Rectal smooth muscle tissue (tissue), 1 donor: ENCODE results near the gene TTLL1.

ENCODE experiments used
- H3K27ac ChIP-seq: one replicate; pipeline ENCODE4 v1.7.0; 2013; ENCODE audit warnings: low read depth, low read length, inconsistent platforms
- H3K27me3 ChIP-seq: one replicate; pipeline ENCODE4 v1.7.0; 2013; ENCODE audit warnings: low read length; ENCODE audit not compliant: control insufficient read depth, insufficient read depth
- H3K36me3 ChIP-seq: one replicate; pipeline ENCODE4 v1.7.0; 2013; ENCODE audit warnings: low read length; ENCODE audit not compliant: control insufficient read depth, insufficient read depth
- H3K4me1 ChIP-seq: one replicate; pipeline ENCODE4 v1.7.0; 2013; ENCODE audit warnings: low read length; ENCODE audit not compliant: control insufficient read depth, insufficient read depth
- H3K4me3 ChIP-seq: one replicate; pipeline ENCODE4 v1.7.0; 2013; ENCODE audit warnings: low read length
- H3K9ac ChIP-seq: one replicate; pipeline ENCODE4 v1.7.0; 2013; ENCODE audit warnings: low read length

Gene TTLL1

DNA sequence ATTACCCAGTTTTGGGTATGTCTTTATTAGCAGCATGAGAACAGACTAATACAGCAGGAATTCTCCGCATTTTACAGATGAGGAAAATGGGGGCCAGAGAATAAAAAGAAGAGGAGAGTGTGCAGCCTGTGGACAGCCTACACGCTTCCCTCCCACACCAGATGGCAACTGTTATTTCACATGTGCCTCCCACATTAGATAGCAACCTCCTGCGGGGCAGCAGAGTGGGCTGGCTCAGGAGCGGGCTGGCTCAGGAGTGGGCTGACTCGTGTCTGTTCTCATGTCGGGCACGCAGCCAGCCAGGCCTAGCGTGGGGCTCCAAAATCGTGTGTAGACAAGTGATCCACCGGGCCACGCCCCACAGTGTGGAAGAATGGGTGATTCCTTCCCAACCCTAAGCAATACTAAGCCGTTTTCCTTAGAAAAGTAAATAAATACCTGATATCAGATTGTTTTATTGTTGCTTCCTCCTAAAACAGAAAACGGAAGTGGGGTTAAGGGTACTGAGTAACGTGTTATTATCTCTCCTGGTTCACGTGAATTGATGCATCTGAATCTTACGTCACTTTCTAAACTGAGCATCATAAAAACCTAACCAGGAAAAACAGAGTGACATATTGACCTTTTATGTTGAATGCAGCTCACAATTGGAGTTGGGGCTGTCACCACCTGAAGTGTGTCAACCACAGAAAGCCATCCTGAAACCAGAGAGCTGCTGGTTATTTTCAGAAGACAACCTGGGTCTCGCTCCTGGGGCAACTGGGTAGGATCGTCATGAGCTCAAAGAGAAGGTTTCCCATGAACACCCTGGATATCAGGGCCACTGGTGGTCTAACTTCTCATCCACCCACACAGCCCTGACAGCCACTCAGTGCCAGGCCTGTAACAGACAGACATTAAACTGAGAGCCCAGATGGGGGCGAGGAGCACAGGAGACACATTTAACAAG is 3.3 kb downstream of the TTLL1 start:
- H3K27me3 ChIP-seq, result no peaks in the 10 kb centered on the region
- peaks cover 3% of the 10 kb centered on the region for H3K4me1 ChIP-seq
- H3K27ac ChIP-seq, result no peak overlapping the region
- H3K4me3 ChIP-seq, result no peak overlapping the region
- no peaks in the 10 kb centered on the region for H3K36me3 ChIP-seq
- no peak overlapping the region for H3K9ac ChIP-seq

DNA sequence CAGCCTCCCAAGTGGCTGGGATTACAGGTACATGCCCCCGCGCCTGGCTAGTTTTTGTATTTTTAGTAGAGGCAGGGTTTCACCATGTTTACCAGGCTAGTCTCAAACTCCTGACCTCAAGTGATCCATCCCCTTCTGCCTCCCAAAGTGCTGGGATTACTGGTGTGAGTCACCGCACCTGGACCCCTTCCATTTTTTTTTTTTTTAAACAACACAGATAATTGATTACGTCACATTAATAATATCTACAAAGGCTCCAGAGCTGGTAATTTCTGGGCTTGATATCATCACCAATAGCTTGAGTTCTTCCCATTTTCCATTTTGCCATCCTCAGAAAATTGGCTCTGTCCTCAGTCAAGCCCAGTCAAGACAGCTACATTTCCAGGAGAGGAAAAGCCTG is 7.2 kb downstream of the TTLL1 start:
- Histone ChIP-seq H3K9ac (no peak overlapping the region), H3K4me3 (no peak overlapping the region), H3K27ac (no peak overlapping the region), H3K4me1 (no peaks in the 10 kb centered on the region), H3K27me3 (no peaks in the 10 kb centered on the region), H3K36me3 (no peaks in the 10 kb centered on the region)

DNA sequence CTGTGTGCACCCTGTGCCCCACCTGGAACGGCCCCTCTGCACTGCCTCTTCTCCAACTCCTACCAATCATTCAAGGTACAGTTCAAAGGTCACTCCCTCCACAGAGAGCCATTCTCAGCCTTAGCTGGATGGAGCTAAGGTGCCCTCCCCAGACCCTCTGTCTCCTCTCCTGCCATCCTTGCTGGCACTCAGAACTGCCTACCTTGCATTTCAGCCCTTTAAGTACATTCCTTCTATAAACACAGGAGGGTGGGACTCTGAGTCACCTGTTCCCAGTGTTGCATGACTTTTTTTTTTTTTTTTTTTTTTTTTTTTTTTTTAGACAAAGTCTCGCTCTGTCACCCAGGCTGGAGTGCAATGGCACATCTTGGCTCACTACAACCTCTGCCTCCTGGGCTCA is 8.6 kb downstream of the TTLL1 start:
- no peak overlapping the region for H3K9ac ChIP-seq
- H3K4me3 ChIP-seq, result no peak overlapping the region
- H3K27ac ChIP-seq, result no peak overlapping the region
- no peaks in the 10 kb centered on the region for H3K27me3 ChIP-seq
- no peaks in the 10 kb centered on the region for H3K36me3 ChIP-seq
- no peaks in the 10 kb centered on the region for H3K4me1 ChIP-seq

DNA sequence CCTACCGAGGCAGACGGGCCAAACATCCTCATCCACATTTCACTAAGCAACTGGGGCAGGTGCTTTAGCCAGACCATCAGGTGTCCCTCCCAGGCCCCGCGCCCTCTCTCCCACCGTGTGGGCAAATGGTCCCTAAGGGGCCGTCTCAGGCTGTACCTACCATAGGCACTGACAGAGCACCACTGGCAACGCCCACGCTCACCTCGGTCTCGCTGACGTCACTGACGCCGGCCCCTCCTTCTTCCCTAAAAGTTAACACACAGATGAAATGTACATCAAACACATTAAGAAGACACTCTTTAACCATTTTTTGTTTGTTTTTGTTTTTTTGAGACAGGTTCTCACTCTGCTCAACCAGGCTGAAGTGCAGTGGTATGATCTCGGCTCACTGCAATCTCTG is 9.4 kb downstream of the TTLL1 start:
- Histone ChIP-seq H3K9ac (no peak overlapping the region), H3K27me3 (no peaks in the 10 kb centered on the region), H3K4me1 (no peaks in the 10 kb centered on the region), H3K36me3 (no peaks in the 10 kb centered on the region), H3K27ac (no peak overlapping the region), H3K4me3 (no peak overlapping the region)

DNA sequence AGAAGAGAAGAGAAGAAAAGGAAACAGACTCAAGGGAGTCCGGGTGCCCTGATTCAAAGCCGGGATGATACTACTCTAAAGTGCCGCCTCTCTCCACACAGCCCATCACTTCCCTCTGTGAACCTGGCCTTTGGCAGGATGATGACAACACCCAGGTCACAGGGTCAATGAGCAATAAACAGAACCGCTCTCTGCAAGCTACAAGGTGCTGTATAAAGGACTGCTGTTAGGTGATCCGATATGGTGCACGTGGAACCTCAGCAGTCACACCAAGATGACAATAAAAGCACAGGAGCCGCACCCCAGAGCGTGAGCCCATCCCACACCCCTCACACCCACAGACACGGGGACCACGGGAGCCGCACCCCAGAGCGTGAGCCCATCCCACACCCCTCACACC is 10.7 kb downstream of the TTLL1 start:
- Histone ChIP-seq H3K27me3 (no peaks in the 10 kb centered on the region), H3K36me3 (no peaks in the 10 kb centered on the region), H3K4me1 (no peaks in the 10 kb centered on the region), H3K4me3 (no peak overlapping the region), H3K9ac (no peak overlapping the region), H3K27ac (no peak overlapping the region)

DNA sequence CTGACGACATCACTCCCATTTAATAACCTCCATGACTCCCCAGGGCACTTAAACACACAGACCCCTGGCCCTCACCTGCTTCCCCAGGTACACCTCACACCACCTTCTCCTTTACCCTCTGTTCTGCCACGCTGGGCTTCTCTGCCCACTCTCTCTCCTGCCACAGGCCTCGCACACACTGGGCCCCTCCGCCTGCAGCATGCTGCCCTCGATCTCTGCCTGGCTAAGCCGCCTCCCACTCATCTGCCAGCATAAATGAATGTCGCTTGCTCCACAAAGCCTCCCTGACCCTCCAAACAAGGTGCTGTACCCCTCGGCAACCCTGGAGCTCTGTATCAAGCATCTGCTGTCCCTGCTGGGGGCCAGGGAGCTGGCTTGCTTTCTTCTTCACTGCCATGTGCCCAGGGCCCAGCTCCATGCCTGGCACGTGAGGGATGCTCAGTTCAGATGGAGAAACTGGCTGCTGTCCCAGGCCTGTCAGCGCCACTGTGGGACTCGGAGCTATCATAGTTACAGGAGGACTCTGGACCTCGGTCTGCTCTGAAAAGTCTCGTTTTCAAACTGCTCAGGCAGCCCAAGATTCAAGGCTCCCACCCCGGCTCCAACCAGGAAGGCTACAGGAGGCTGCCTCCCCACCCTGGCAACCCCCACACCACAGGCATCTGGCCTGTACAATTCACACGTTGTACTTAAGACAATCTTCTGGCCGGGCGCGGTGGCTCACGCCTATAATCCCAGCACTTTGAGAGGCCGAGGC is 11.9 kb downstream of the TTLL1 start:
- Histone ChIP-seq H3K27ac (no peak overlapping the region), H3K27me3 (no peaks in the 10 kb centered on the region), H3K4me1 (no peaks in the 10 kb centered on the region), H3K36me3 (no peaks in the 10 kb centered on the region), H3K9ac (no peak overlapping the region), H3K4me3 (no peak overlapping the region)

DNA sequence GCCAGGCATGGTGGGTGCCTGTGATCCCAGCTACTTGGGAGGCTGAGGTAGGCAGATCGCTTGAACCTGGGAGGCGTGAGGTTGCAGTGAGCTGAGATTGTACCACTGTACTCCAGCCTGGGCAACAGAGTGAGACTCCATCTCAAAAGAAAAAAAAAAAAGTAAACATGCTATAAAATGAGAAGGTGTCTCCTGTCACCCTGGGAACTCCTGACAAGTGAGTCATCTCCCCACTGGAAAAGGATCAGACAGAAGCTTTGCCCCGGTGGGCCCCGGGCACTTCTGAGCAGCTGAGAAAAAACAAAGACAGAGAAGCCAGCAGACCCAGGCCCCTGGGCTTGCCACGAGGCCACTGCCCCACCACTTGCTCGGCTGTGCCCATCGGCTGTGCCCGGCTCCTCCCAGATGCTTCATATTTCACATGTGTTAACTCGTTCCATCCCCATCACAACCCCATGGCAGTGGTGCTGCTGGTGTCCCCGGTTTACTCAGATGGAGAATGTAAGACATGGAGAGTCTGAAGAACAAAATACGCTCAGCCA is 22.3 kb downstream of the TTLL1 start:
- Histone ChIP-seq H3K27ac (no peak overlapping the region), H3K36me3 (peaks cover under 1% of the 10 kb centered on the region), H3K27me3 (no peaks in the 10 kb centered on the region), H3K4me1 (no peaks in the 10 kb centered on the region), H3K4me3 (no peak overlapping the region), H3K9ac (no peak overlapping the region)

DNA sequence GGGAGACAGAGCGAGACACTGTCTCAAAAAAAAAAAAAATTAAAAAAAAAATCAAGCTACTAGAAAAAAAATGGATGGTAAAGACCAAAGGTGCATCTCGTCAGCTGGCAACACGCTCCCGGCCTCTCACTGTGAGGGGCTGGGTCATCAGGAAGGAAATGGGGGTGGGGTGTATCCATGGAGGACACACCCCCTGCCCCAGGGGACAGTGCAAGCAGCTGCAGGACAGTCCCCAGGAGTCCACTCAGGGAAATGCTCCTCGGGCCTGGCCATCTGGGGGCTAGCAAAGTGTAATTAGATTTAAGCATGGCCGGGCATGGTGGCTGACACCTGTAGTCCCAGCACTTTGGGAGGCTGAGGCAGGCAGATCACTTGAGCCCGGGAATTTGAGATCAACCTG is 23.1 kb downstream of the TTLL1 start:
- Histone ChIP-seq H3K27me3 (no peaks in the 10 kb centered on the region), H3K9ac (no peak overlapping the region), H3K36me3 (peaks cover 5% of the 10 kb centered on the region), H3K27ac (no peak overlapping the region), H3K4me1 (no peaks in the 10 kb centered on the region), H3K4me3 (no peak overlapping the region)

DNA sequence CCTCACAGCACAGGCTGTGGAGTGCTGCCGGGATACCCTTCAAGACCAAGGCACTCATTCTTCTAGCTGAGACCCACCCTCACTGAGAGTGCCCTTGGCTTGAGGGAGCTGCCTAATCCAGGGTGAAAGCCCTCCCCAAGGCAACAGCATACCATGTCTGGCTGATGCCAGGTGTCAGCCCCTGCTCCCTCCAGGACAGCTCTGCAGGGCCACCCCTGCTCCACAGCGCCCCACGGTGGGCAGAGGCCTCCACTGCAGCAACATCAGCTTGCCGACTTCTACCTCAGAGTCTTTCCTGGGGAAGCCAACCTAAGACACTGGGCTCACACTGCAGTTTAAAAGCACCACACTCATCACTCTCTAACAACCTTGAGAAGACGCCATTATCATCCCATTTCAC is 29.0 kb downstream of the TTLL1 start:
- H3K27ac ChIP-seq, result no peak overlapping the region
- H3K4me1 ChIP-seq, result no peaks in the 10 kb centered on the region
- peaks cover 5% of the 10 kb centered on the region for H3K36me3 ChIP-seq
- H3K27me3 ChIP-seq, result no peaks in the 10 kb centered on the region
- no peak overlapping the region for H3K4me3 ChIP-seq
- H3K9ac ChIP-seq, result no peak overlapping the region

DNA sequence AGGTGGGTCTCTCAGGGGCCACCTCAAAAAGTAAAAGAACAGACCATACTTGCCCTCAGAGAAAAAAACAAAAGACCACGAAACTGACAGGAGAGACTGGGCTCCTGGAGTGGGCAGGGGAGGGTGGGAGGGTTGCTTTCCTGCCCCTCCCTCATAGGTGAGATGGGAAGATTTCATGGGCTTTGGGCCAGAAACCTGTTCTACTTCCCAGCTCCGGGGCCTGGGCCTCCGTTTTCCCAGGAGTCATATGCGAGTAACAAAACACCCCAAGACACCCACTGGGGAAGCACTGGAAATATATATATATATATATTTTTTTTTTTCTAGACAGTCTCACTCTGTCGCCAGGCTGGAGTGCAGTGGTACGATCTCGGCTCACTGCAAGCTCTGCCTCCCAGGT is 31.6 kb downstream of the TTLL1 start:
- no peak overlapping the region for H3K27ac ChIP-seq
- no peak overlapping the region for H3K4me3 ChIP-seq
- no peak overlapping the region for H3K9ac ChIP-seq
- peaks cover 5% of the 10 kb centered on the region for H3K36me3 ChIP-seq
- no peaks in the 10 kb centered on the region for H3K4me1 ChIP-seq
- no peaks in the 10 kb centered on the region for H3K27me3 ChIP-seq

DNA sequence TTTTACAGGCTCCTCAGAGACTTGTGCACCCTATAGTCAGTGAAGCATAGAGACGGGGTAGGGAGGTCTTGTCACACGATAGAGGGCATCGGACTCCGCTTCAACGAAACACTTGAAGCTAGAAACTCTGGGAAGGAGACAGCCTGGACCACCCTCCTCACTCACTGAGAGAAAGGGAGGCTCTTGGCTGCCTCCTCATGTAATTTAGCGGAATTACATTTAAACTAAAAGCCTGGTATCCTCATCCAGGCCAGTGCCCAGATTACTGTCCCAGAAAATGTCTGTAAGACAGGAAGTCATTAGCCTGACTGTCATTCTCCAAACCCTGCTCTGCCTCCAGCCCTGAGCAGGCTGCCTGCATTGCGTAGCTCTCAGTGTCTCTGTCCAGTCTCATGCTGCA is 36.0 kb downstream of the TTLL1 start:
- no peak overlapping the region for H3K27ac ChIP-seq
- H3K36me3 ChIP-seq, result peaks cover 2% of the 10 kb centered on the region
- H3K4me1 ChIP-seq, result no peaks in the 10 kb centered on the region
- H3K4me3 ChIP-seq, result no peak overlapping the region
- H3K9ac ChIP-seq, result no peak overlapping the region
- H3K27me3 ChIP-seq, result no peaks in the 10 kb centered on the region

DNA sequence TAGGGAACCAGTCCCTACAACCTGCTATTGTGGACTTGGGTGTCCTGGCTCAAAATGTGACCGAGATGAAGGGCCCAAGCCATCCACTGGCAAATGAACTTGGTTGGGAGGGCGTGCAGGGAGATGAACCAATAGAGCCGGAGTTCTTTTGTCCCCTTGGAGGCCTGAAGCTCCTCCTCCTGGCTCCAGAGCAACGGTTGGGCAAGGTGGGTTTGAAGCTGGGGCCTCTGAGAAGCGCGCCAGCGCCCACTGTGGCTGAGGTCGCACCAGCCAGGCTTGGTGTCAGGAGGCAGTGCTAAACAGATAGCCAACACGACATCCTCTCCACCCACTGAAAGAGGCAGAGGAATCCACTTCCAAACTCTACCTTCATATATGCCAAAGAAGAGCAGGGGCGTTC is 38.2 kb downstream of the TTLL1 start:
- Histone ChIP-seq H3K4me3 (no peak overlapping the region), H3K4me1 (no peaks in the 10 kb centered on the region), H3K27ac (no peak overlapping the region), H3K9ac (no peak overlapping the region), H3K27me3 (no peaks in the 10 kb centered on the region), H3K36me3 (peaks cover 5% of the 10 kb centered on the region)
